Inflammatory macrophage (primary cell): ENCODE measurements around the gene MBOAT2.
A peak's percentile ranks its signal among the peaks of the same experiment; 100 is the strongest.

Experiments
- DNase-seq, 2 donors: peaks; one replicate each; pipeline ENCODE4 v3.0.0-alpha.2; 2020 to 2022

The MBOAT2 gene

GRCh38 chr2:9017411-9017810, 13.9 kb upstream of the MBOAT2 start:
- no peak for DNase-seq

- no peak for DNase-seq
Observed at GRCh38 chr2:9015998-9016397, 12.5 kb upstream of the MBOAT2 start.

- DNase-seq = no peak
Observed at GRCh38 chr2:9013403-9013802, 9.9 kb upstream of the MBOAT2 start.

GRCh38 chr2:9010866-9011265, 7.4 kb upstream of the MBOAT2 start:
- no peak for DNase-seq

GRCh38 chr2:9008951-9009664, 5.6 kb upstream of the MBOAT2 start:
- no peak for DNase-seq

GRCh38 chr2:9006368-9006767, 2.9 kb upstream of the MBOAT2 start:
- no peak for DNase-seq

- DNase-seq = no peak
Observed at GRCh38 chr2:9004338-9005204, 1.1 kb upstream of the MBOAT2 start.

- no peak for DNase-seq
Observed at GRCh38 chr2:9003366-9003615, 193 bp downstream of the MBOAT2 start.

GRCh38 chr2:9002637-9003365, 683 bp downstream of the MBOAT2 start:
- DNase-seq = no peak

GRCh38 chr2:9002313-9002636, 1.2 kb downstream of the MBOAT2 start:
- no peak for DNase-seq

- DNase-seq = no peak
Observed at GRCh38 chr2:9001778-9002177, 1.7 kb downstream of the MBOAT2 start.

- no peak for DNase-seq
Observed at GRCh38 chr2:9001229-9001628, 2.3 kb downstream of the MBOAT2 start.

- no peak for DNase-seq
Observed at GRCh38 chr2:9000442-9000841, 3.0 kb downstream of the MBOAT2 start.

- DNase-seq = no peak
Observed at GRCh38 chr2:8999797-9000196, 3.7 kb downstream of the MBOAT2 start.

- DNase-seq = no peak
Observed at GRCh38 chr2:8999102-8999446, 4.4 kb downstream of the MBOAT2 start.

GRCh38 chr2:8998418-8999101, 4.9 kb downstream of the MBOAT2 start:
- no peak for DNase-seq

GRCh38 chr2:8997631-8998030, 5.9 kb downstream of the MBOAT2 start:
- DNase-seq = peak; percentile 19 to 30

GRCh38 chr2:8997108-8997507, 6.4 kb downstream of the MBOAT2 start:
- no peak for DNase-seq

GRCh38 chr2:8996006-8996405, 7.5 kb downstream of the MBOAT2 start:
- DNase-seq = peak; percentile 62 to 85

GRCh38 chr2:8994386-8994785, 9.1 kb downstream of the MBOAT2 start:
- no peak for DNase-seq

- no peak for DNase-seq
Observed at GRCh38 chr2:8993902-8994278, 9.6 kb downstream of the MBOAT2 start.

- no peak for DNase-seq
Observed at GRCh38 chr2:8993196-8993901, 10.1 kb downstream of the MBOAT2 start.

GRCh38 chr2:8992643-8993042, 10.8 kb downstream of the MBOAT2 start:
- no peak for DNase-seq
